Testis (tissue), 2 donors: ENCODE measurements around the gene OTOP3.

Source experiments
- CTCF ChIP-seq, 3 experiments: fragments of 450-650 bp in 2 of 3; fragments of 200-600 bp in 1 of 3; sonication (generic) in 1 of 3; IDR thresholded peaks; one replicate each; pipeline ENCODE4 v1.5.1; 2016 to 2019; ENCODE audit warnings: antibody characterized with exemption in 3 of 3, mild to moderate bottlenecking in 2 of 3, moderate library complexity in 1 of 3
- POLR2A ChIP-seq: fragments of 450-650 bp; IDR thresholded peaks from one replicate; pipeline ENCODE4 v1.6.1; 2017; ENCODE audit warnings: antibody characterized with exemption, mild to moderate bottlenecking, moderate library complexity

GRCh38 chr17:74981979-74982662, 46.4 kb downstream of the OTOP3 start:
- TF ChIP-seq CTCF (IDR thresholded peaks at IDR 0.05) (no peak), POLR2A (no peak)
